Left lung (tissue), 10 donors: ENCODE data around the gene IL26. TPM values are rescaled to one million over a fixed set of nuclear protein-coding genes. Genes with fewer than 3 reads are reported as not detected.

Experiments used
- ATAC-seq: fragments of 200-7000 bp; cut with Tn5 transposase; one replicate; pipeline ENCODE4 v1.9.1; 2020; ENCODE audit warnings: moderate library complexity
- DNase-seq, 4 donors: peaks; one replicate each; pipeline ENCODE4 v3.0.0-alpha.2; 2013 to 2020
- H3K27ac ChIP-seq, 2 donors: fragments of 200-600 bp; sonication (generic) in 1 of 2; one replicate each; pipeline versions ENCODE4 v1.5.0 to v1.8.0; 2020 to 2021
- H3K27me3 ChIP-seq, 2 donors: fragments of 200-600 bp; sonication (generic) in 1 of 2; one replicate each; pipeline versions ENCODE4 v1.5.0 to v1.8.0; 2020 to 2021
- H3K36me3 ChIP-seq, 2 donors: fragments of 200-600 bp; sonication (generic) in 1 of 2; one replicate each; pipeline versions ENCODE4 v1.5.0 to v1.8.0; 2020 to 2021
- H3K4me1 ChIP-seq, 2 donors: fragments of 200-600 bp; one replicate each; pipeline ENCODE4 v1.8.0; 2021
- H3K4me3 ChIP-seq, 2 donors: fragments of 200-600 bp; sonication (generic) in 1 of 2; one replicate each; pipeline versions ENCODE4 v1.5.0 to v1.8.0; 2020 to 2021; ENCODE audit warnings: mild to moderate bottlenecking in 1 of 2
- H3K9me3 ChIP-seq, 2 donors: fragments of 200-600 bp; sonication (generic) in 1 of 2; one replicate each; pipeline versions ENCODE4 v1.5.0 to v1.8.0; 2020 to 2021
- CTCF ChIP-seq, 2 donors: fragments of 200-600 bp; sonication (generic) in 1 of 2; IDR thresholded peaks; one replicate each; pipeline versions ENCODE4 v1.5.0 to v1.8.0; 2021; ENCODE audit warnings: antibody characterized with exemption in 2 of 2
- intact Hi-C, 2 donors: fragments of 100-400 bp; cut with DNase I; formaldehyde crosslinking; loops; one replicate each; pipeline versions ENCODE4 v1.11.2 to v1.14.2; 2022
- polyA plus RNA-seq, 6 donors: library from polyadenylated mRNA; unstranded; fragments of 120-200 nt; gene quantifications; one replicate each; pipeline ENCODE4 v1.2.1, GENCODE V29; 2013; ENCODE audit not compliant: insufficient read length in 6 of 6
- total RNA-seq, 2 donors: library from RNA; stranded (reverse); fragmentation: NEBNext Ultra II Directional; extraction: Animal tissue kit (Norgen Biotek cat#: 25700); gene quantifications; one replicate each; pipeline ENCODE4 v1.2.1, GENCODE V29; 2021
- donor health status: DM: no; HTN: yes; CAD: no.
- donor health status: DM: no; HTN: no; CAD: no.

The IL26 gene
- total and polyA plus RNA-seq, 8 donors: not detected

- ATAC-seq: no peak
- no peak for DNase-seq
- Histone ChIP-seq H3K4me3 (no peak within 1 kb of the TSS), H3K9me3 (no peaks in the 10 kb centered on the region), H3K36me3 (no peaks in the 10 kb centered on the region), H3K4me1 (no peaks in the 10 kb centered on the region), H3K27me3 (no peaks in the 10 kb centered on the region), H3K27ac (no peak within 1 kb of the TSS)
- no peak for TF ChIP-seq CTCF (IDR thresholded peaks at IDR 0.05)
- intact Hi-C loops: no loop called here
Measured at GRCh38 chr12:68159681-68160304, 65.8 kb downstream of the IL26 start, which contains the start of gene IFNG. IFNG (minus strand) TSS chr12:68159740; CDS start chr12:68159615, 125 bp downstream.

GRCh38 chr12:68158432-68158831 lies 67.2 kb downstream of the IL26 start:
- H3K4me3 ChIP-seq: no peak overlapping the region
- ATAC-seq (peak; percentile 57), DNase-seq (no peak)
- intact Hi-C loops: no loop called here
- no peak overlapping the region for H3K27ac ChIP-seq
- H3K4me1 ChIP-seq: no peaks in the 10 kb centered on the region
- no peaks in the 10 kb centered on the region for H3K27me3 ChIP-seq
- H3K9me3 ChIP-seq: no peaks in the 10 kb centered on the region
- no peaks in the 10 kb centered on the region for H3K36me3 ChIP-seq
- TF ChIP-seq CTCF (IDR thresholded peaks at IDR 0.05): peak in 1 of 2 donors; percentile 22

GRCh38 chr12:68157380-68157779 lies 68.2 kb downstream of the IL26 start:
- H3K27me3 ChIP-seq: no peaks in the 10 kb centered on the region

GRCh38 chr12:68156636-68157035 lies 69.0 kb downstream of the IL26 start:
- no peaks in the 10 kb centered on the region for H3K9me3 ChIP-seq
- H3K27ac ChIP-seq: no peak overlapping the region
- TF ChIP-seq CTCF (IDR thresholded peaks at IDR 0.05): no peak
- ATAC-seq (no peak), DNase-seq (no peak)
- H3K36me3 ChIP-seq: no peaks in the 10 kb centered on the region
- H3K4me1 ChIP-seq: no peaks in the 10 kb centered on the region
- no peak overlapping the region for H3K4me3 ChIP-seq
- intact Hi-C loops: no loop called here
- H3K27me3 ChIP-seq: no peaks in the 10 kb centered on the region

More at GRCh38 chr12:68157380-68157779, 68.2 kb downstream of the IL26 start:
- Histone ChIP-seq H3K9me3 (no peaks in the 10 kb centered on the region), H3K27ac (no peak overlapping the region), H3K4me3 (no peak overlapping the region), H3K4me1 (no peaks in the 10 kb centered on the region), H3K36me3 (no peaks in the 10 kb centered on the region)
- no peak for TF ChIP-seq CTCF (IDR thresholded peaks at IDR 0.05)
- ATAC-seq (no peak), DNase-seq (no peak)
- intact Hi-C loops: no loop called here

- H3K27ac ChIP-seq: no peak overlapping the region
- H3K4me3 ChIP-seq: no peak overlapping the region
- no peak for DNase-seq
- no peak for TF ChIP-seq CTCF (IDR thresholded peaks at IDR 0.05)
- no peaks in the 10 kb centered on the region for H3K27me3 ChIP-seq
- H3K9me3 ChIP-seq: no peaks in the 10 kb centered on the region
- intact Hi-C loops: no loop called here
- H3K36me3 ChIP-seq: no peaks in the 10 kb centered on the region
- H3K4me1 ChIP-seq: no peaks in the 10 kb centered on the region
- no peak for ATAC-seq
Measured at GRCh38 chr12:68154779-68155178, 70.8 kb downstream of the IL26 start.

Other genes with a start within 250 kb of the IL26 start
- under 1 TPM; 0.23 to 0.71 TPM for gene IFNG-AS1, start 236.4 kb downstream of the IL26 start, total RNA-seq
- under 1 TPM in 2 of 6 donors, not detected in 4; 0.18 to 0.26 TPM for gene IFNG-AS1, start 236.4 kb downstream of the IL26 start, polyA plus RNA-seq
- under 1 TPM in 1 of 2 donors, not detected in 1; 0.60 TPM for gene IFNG, start 66.1 kb downstream of the IL26 start, total RNA-seq
- under 1 TPM in 1 of 6 donors, not detected in 5; 0.18 TPM for gene IFNG, start 66.1 kb downstream of the IL26 start, polyA plus RNA-seq
- gene IL22, start 27.8 kb upstream of the IL26 start, total RNA-seq: not detected
- not detected for gene IL22, start 27.8 kb upstream of the IL26 start, polyA plus RNA-seq
- 10 to 100 TPM in 1 of 2 donors, 1 to 10 TPM in 1; 9.3 to 14.6 TPM for gene MDM1, start 106.6 kb upstream of the IL26 start, total RNA-seq
- gene MDM1, start 106.6 kb upstream of the IL26 start, polyA plus RNA-seq: 10 to 100 TPM; 38.5 to 47.5 (median 43.8) TPM